Muscle of leg (tissue), 11 donors: Measurements from ENCODE around the gene GTF3A. TPM values are rescaled to one million over a fixed set of nuclear protein-coding genes. Genes with fewer than 3 reads are reported as not detected.

Experiments used
- DNase-seq: peaks from one replicate; pipeline ENCODE4 v3.0.0; 2013
- H3K27ac ChIP-seq: one replicate; pipeline ENCODE4 v1.5.1; 2013; ENCODE audit warnings: mild to moderate bottlenecking, low read length, control low read depth
- H3K27me3 ChIP-seq: one replicate; pipeline ENCODE4 v1.6.1; 2013; ENCODE audit warnings: low read length; ENCODE audit not compliant: control insufficient read depth, insufficient read depth
- H3K36me3 ChIP-seq: one replicate; pipeline ENCODE4 v1.6.1; 2013; ENCODE audit warnings: low read length; ENCODE audit not compliant: control insufficient read depth, insufficient read depth
- H3K4me1 ChIP-seq: one replicate; pipeline ENCODE4 v1.6.1; 2013; ENCODE audit warnings: low read length; ENCODE audit not compliant: control insufficient read depth, insufficient read depth
- H3K4me3 ChIP-seq: one replicate; pipeline ENCODE4 v1.5.1; 2013; ENCODE audit warnings: low read length, control low read depth
- H3K9me3 ChIP-seq: replicated peaks from 2 replicates; pipeline ENCODE4 v1.6.1; 2013; ENCODE audit warnings: low read depth, low read length; ENCODE audit not compliant: control insufficient read depth
- WGBS: methylation state at CpG from one replicate; pipeline ENCODE4 v1.1.5; 2013; ENCODE audit warnings: missing lambda C conversion rate; ENCODE audit not compliant: insufficient coverage; 5-methylcytosine and 5-hydroxymethylcytosine counted together
- polyA plus RNA-seq, 8 donors: library from polyadenylated mRNA; unstranded; fragments of 120-200 nt; gene quantifications; one replicate each; pipeline versions ENCODE4 v1.2.1 to v1.2.3, GENCODE V29; 2013; ENCODE audit warnings: inconsistent platforms in 1 of 8, low replicate concordance in 1 of 8; ENCODE audit not compliant: insufficient read length in 8 of 8, insufficient read depth in 1 of 8
- total RNA-seq: library from RNA; stranded (reverse); fragments of 120-200 nt; gene quantifications from one replicate; pipeline ENCODE4 v1.2.4, GENCODE V29; 2013

The GTF3A gene
- total and polyA plus RNA-seq, 9 donors = 131 to 161 (median 146) TPM

GRCh38 chr13:27463500-27463899 lies 39.1 kb downstream of the GTF3A start:
- no peak for DNase-seq
- 68% methylated on average over 6 of the region's 6 CpGs for WGBS
- H3K9me3 ChIP-seq = no peaks in the 10 kb centered on the region
- no peaks in the 10 kb centered on the region for H3K36me3 ChIP-seq
- H3K27ac ChIP-seq = no peak overlapping the region
- peaks cover 8% of the 10 kb centered on the region for H3K4me1 ChIP-seq
- H3K4me3 ChIP-seq = no peak overlapping the region
- no peaks in the 10 kb centered on the region for H3K27me3 ChIP-seq

- DNase-seq = no peak
- Histone ChIP-seq H3K27ac (no peak overlapping the region), H3K9me3 (no peaks in the 10 kb centered on the region), H3K27me3 (no peaks in the 10 kb centered on the region), H3K36me3 (no peaks in the 10 kb centered on the region), H3K4me1 (peaks cover 8% of the 10 kb centered on the region), H3K4me3 (no peak overlapping the region)
- WGBS = 55% methylated on average over 3 of the region's 5 CpGs
Measured at GRCh38 chr13:27465611-27466010, 41.2 kb downstream of the GTF3A start.

- Histone ChIP-seq H3K27ac (no peak overlapping the region), H3K9me3 (no peaks in the 10 kb centered on the region), H3K36me3 (no peaks in the 10 kb centered on the region), H3K4me3 (no peak overlapping the region), H3K27me3 (no peaks in the 10 kb centered on the region), H3K4me1 (peaks cover 8% of the 10 kb centered on the region)
- DNase-seq = no peak
- WGBS = 20% methylated on average over 1 of the region's 3 CpGs
Measured at GRCh38 chr13:27466513-27466912, 42.1 kb downstream of the GTF3A start.

GRCh38 chr13:27470075-27470820 lies 45.8 kb downstream of the GTF3A start:
- H3K9me3 ChIP-seq = no peaks in the 10 kb centered on the region
- H3K27me3 ChIP-seq = no peaks in the 10 kb centered on the region
- H3K4me3 ChIP-seq = no peak overlapping the region
- WGBS = no CpG with 5 or more reads among the region's 5 CpGs
- DNase-seq = no peak
- peaks cover 8% of the 10 kb centered on the region for H3K4me1 ChIP-seq
- H3K36me3 ChIP-seq = no peaks in the 10 kb centered on the region
- H3K27ac ChIP-seq = no peak overlapping the region

- no peaks in the 10 kb centered on the region for H3K9me3 ChIP-seq
- H3K27me3 ChIP-seq = no peaks in the 10 kb centered on the region
- no peak overlapping the region for H3K4me3 ChIP-seq
- H3K4me1 ChIP-seq = no peaks in the 10 kb centered on the region
- no peaks in the 10 kb centered on the region for H3K36me3 ChIP-seq
- no peak for DNase-seq
- 90% methylated on average over 1 of the region's 2 CpGs for WGBS
- H3K27ac ChIP-seq = no peak overlapping the region
Measured at GRCh38 chr13:27472441-27472840, 48.0 kb downstream of the GTF3A start.

GRCh38 chr13:27472941-27473340 lies 48.5 kb downstream of the GTF3A start:
- Histone ChIP-seq H3K4me1 (no peaks in the 10 kb centered on the region), H3K36me3 (no peaks in the 10 kb centered on the region), H3K4me3 (no peak overlapping the region), H3K27me3 (no peaks in the 10 kb centered on the region), H3K9me3 (no peaks in the 10 kb centered on the region), H3K27ac (no peak overlapping the region)
- WGBS = no CpG with 5 or more reads among the region's 3 CpGs
- no peak for DNase-seq

- no peaks in the 10 kb centered on the region for H3K9me3 ChIP-seq
- 86% methylated on average over 9 of the region's 13 CpGs for WGBS
- DNase-seq = no peak
Measured at GRCh38 chr13:27474751-27475268, 50.4 kb downstream of the GTF3A start.

GRCh38 chr13:27476943-27477703 lies 52.7 kb downstream of the GTF3A start:
- no peak overlapping the region for H3K4me3 ChIP-seq
- no peaks in the 10 kb centered on the region for H3K9me3 ChIP-seq

More at GRCh38 chr13:27474751-27475268, 50.4 kb downstream of the GTF3A start:
- H3K36me3 ChIP-seq = no peaks in the 10 kb centered on the region
- H3K27ac ChIP-seq = no peak overlapping the region
- H3K27me3 ChIP-seq = no peaks in the 10 kb centered on the region
- no peaks in the 10 kb centered on the region for H3K4me1 ChIP-seq
- H3K4me3 ChIP-seq = no peak overlapping the region

GRCh38 chr13:27481766-27482165 lies 57.3 kb downstream of the GTF3A start:
- Histone ChIP-seq H3K4me1 (no peaks in the 10 kb centered on the region), H3K27ac (no peak overlapping the region), H3K27me3 (no peaks in the 10 kb centered on the region), H3K9me3 (no peaks in the 10 kb centered on the region), H3K36me3 (no peaks in the 10 kb centered on the region), H3K4me3 (no peak overlapping the region)
- DNase-seq = no peak
- WGBS = 19% methylated on average over 8 of the region's 11 CpGs

More at GRCh38 chr13:27476943-27477703, 52.7 kb downstream of the GTF3A start:
- Histone ChIP-seq H3K36me3 (no peaks in the 10 kb centered on the region), H3K27me3 (no peaks in the 10 kb centered on the region), H3K4me1 (no peaks in the 10 kb centered on the region), H3K27ac (no peak overlapping the region)
- 54% methylated on average over 3 of the region's 10 CpGs for WGBS
- no peak for DNase-seq

- no peaks in the 10 kb centered on the region for H3K4me1 ChIP-seq
- H3K9me3 ChIP-seq = no peaks in the 10 kb centered on the region
- no peaks in the 10 kb centered on the region for H3K36me3 ChIP-seq
- DNase-seq = peak; percentile 55
- no peak overlapping the region for H3K4me3 ChIP-seq
- no CpG with 5 or more reads among the region's 7 CpGs for WGBS
- no peaks in the 10 kb centered on the region for H3K27me3 ChIP-seq
- H3K27ac ChIP-seq = no peak overlapping the region
Measured at GRCh38 chr13:27482983-27483382, 58.6 kb downstream of the GTF3A start.
